Right lobe of liver (tissue), 4 donors: ENCODE data around the gene NUB1.

Source experiments
- CTCF ChIP-seq, 4 donors: fragments of 200-600 bp in 3 of 4; fragments of 450-650 bp in 1 of 4; IDR thresholded peaks; one replicate each; pipeline versions ENCODE4 v1.5.1 to v1.8.0; 2016 to 2022; ENCODE audit warnings: antibody characterized with exemption in 4 of 4, mild to moderate bottlenecking in 2 of 4
- POLR2A ChIP-seq: fragments of 450-650 bp; IDR thresholded peaks from one replicate; pipeline ENCODE4 v1.6.1; 2017; ENCODE audit warnings: antibody characterized with exemption, mild to moderate bottlenecking
- donor health status: DM: no; HTN: no; CAD: no.
- donor health status: DM: no; HTN: no; CAD: no.
- donor health status: DM: no; HTN: yes; CAD: no.

- TF ChIP-seq CTCF (IDR thresholded peaks at IDR 0.05): no peak
- no peak for TF ChIP-seq POLR2A
Observed at GRCh38 chr7:151327022-151327421, 14.6 kb upstream of the NUB1 start.
